Prostate gland (tissue), 2 donors: ENCODE results near the gene ATP9B.

Experiments used
- POLR2AphosphoS5 ChIP-seq: sonication (generic); formaldehyde crosslinking; IDR thresholded peaks from one replicate; pipeline ENCODE4 v1.6.1; 2017; ENCODE audit warnings: antibody characterized with exemption
- TF ChIP-seq, protein P1 (sequence below), 4 experiments: fragments of 200-600 bp in 2 of 4; fragments of 450-650 bp in 2 of 4; sonication (generic) in 2 of 4; IDR thresholded peaks; 1 replicate in 3 of 4; 2 replicates in 1 of 4; pipeline ENCODE4 v1.5.1; 2016 to 2019; ENCODE audit warnings: antibody characterized with exemption in 4 of 4, mild to moderate bottlenecking in 2 of 4, moderate library complexity in 2 of 4

DNA sequence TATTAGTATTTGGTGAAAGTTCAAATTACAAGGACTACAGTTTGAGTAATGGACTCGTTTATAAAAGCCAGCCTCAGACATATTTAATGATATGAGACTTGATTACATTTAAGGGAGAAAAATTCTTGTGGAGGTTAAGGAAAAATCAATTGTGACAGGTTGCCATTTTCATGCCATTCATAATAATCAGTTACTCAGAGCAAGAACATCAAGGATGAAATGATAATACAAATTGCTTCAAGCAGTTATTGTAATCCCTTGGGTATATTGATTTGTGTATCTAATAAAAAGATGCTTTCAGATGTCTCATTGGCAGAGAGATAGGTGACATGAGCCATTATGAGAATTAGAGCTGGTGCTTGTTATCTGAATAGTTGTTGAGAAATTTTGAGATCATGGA, 153.6 kb downstream of the ATP9B start:
- TF ChIP-seq POLR2AphosphoS5: no peak
- TF ChIP-seq, protein P1, sequence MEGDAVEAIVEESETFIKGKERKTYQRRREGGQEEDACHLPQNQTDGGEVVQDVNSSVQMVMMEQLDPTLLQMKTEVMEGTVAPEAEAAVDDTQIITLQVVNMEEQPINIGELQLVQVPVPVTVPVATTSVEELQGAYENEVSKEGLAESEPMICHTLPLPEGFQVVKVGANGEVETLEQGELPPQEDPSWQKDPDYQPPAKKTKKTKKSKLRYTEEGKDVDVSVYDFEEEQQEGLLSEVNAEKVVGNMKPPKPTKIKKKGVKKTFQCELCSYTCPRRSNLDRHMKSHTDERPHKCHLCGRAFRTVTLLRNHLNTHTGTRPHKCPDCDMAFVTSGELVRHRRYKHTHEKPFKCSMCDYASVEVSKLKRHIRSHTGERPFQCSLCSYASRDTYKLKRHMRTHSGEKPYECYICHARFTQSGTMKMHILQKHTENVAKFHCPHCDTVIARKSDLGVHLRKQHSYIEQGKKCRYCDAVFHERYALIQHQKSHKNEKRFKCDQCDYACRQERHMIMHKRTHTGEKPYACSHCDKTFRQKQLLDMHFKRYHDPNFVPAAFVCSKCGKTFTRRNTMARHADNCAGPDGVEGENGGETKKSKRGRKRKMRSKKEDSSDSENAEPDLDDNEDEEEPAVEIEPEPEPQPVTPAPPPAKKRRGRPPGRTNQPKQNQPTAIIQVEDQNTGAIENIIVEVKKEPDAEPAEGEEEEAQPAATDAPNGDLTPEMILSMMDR (IDR thresholded peaks at IDR 0.05): no peak
